ENCODE results near the gene LPAR5. TPM values are rescaled to one million over a fixed set of nuclear protein-coding genes. Genes with fewer than 3 reads are reported as not detected.

The LPAR5 gene
- total RNA-seq, 1 experiment from 2014 or later, result not detected

DNA sequence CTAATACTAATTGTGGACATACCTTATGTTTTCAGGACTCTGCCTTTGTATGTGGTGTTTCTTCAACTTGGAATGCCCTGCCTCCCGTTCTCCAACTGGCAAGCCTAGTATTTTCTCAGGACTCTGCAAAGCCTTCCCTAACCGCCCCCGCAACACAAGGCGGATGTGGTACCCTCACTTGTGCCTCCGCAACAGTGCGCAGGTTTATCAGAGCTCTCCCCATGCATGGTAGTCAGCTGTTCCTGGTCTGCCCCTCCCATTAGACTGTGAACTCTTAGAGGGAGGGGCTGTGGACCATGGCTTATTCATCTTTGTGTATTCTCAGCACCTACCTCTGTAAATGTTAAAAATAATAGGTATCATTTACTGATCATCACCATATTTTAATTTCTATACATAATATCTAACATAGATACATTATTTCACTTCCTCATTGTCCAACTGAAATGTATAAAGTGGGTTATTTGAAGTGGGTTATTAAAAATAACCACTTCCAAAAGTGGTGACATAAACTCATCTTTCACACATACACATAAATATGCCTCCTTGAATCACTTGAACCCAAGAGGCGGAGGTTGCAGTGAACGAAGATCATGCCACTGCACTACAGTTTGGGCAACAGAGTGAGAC, 9.0 kb downstream of the LPAR5 start:
- Histone ChIP-seq H3K4me3 (ENCODE audit: low read depth in 2 of 2, low read length in 2 of 2) (peak overlapping the region in 1 of 2 experiments; percentile 46; a peak in 3 of 4 replicates), H3K27ac (ENCODE audit: low read length) (no peak overlapping the region), H3K4me1 (ENCODE audit: control insufficient read depth, insufficient read depth, low read length) (no peaks in the 10 kb centered on the region), H3K36me3 (ENCODE audit: control insufficient read depth, insufficient read depth, low read length) (no peaks in the 10 kb centered on the region), H3K9me3 (ENCODE audit: control insufficient read depth, insufficient read depth, low read depth, low read length) (no peaks in the 10 kb centered on the region), H3K27me3 (ENCODE audit: control insufficient read depth, insufficient read depth, low read length) (no peaks in the 10 kb centered on the region)
- no TSS peak for BruUV-seq (replicated peaks)
- ChIA-PET POLR2A (no interaction called here), CTCF (interaction anchor here (0.5 kb wide), 1 partner anchor 9 kb away, joined by 6 read pairs; no protein-coding TSS in a partner anchor)
- in situ Hi-C loops (cut with HindIII; ENCODE audit: low pct_unique_long_range_greater_than_20kb, low sequenced_read_pairs), result no loop called here
- TF ChIP-seq, protein P1, sequence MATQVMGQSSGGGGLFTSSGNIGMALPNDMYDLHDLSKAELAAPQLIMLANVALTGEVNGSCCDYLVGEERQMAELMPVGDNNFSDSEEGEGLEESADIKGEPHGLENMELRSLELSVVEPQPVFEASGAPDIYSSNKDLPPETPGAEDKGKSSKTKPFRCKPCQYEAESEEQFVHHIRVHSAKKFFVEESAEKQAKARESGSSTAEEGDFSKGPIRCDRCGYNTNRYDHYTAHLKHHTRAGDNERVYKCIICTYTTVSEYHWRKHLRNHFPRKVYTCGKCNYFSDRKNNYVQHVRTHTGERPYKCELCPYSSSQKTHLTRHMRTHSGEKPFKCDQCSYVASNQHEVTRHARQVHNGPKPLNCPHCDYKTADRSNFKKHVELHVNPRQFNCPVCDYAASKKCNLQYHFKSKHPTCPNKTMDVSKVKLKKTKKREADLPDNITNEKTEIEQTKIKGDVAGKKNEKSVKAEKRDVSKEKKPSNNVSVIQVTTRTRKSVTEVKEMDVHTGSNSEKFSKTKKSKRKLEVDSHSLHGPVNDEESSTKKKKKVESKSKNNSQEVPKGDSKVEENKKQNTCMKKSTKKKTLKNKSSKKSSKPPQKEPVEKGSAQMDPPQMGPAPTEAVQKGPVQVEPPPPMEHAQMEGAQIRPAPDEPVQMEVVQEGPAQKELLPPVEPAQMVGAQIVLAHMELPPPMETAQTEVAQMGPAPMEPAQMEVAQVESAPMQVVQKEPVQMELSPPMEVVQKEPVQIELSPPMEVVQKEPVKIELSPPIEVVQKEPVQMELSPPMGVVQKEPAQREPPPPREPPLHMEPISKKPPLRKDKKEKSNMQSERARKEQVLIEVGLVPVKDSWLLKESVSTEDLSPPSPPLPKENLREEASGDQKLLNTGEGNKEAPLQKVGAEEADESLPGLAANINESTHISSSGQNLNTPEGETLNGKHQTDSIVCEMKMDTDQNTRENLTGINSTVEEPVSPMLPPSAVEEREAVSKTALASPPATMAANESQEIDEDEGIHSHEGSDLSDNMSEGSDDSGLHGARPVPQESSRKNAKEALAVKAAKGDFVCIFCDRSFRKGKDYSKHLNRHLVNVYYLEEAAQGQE (IDR thresholded peaks at IDR 0.05; ENCODE audit: insufficient read depth in 1 of 2, low read depth in 2 of 2, low read length in 1 of 2), result no peak
- no peak for TF ChIP-seq POLR2AphosphoS5 (IDR thresholded peaks at IDR 0.05; ENCODE audit: low read depth, low read length)
- TF ChIP-seq, protein P2, sequence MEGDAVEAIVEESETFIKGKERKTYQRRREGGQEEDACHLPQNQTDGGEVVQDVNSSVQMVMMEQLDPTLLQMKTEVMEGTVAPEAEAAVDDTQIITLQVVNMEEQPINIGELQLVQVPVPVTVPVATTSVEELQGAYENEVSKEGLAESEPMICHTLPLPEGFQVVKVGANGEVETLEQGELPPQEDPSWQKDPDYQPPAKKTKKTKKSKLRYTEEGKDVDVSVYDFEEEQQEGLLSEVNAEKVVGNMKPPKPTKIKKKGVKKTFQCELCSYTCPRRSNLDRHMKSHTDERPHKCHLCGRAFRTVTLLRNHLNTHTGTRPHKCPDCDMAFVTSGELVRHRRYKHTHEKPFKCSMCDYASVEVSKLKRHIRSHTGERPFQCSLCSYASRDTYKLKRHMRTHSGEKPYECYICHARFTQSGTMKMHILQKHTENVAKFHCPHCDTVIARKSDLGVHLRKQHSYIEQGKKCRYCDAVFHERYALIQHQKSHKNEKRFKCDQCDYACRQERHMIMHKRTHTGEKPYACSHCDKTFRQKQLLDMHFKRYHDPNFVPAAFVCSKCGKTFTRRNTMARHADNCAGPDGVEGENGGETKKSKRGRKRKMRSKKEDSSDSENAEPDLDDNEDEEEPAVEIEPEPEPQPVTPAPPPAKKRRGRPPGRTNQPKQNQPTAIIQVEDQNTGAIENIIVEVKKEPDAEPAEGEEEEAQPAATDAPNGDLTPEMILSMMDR (IDR thresholded peaks at IDR 0.05), result no peak
- no peak for TF ChIP-seq TCF7L2 (IDR thresholded peaks at IDR 0.05; ENCODE audit: low read depth, low read length)
- TF ChIP-seq SIN3A (IDR thresholded peaks at IDR 0.05; ENCODE audit: borderline replicate concordance, insufficient read depth, low read depth, low read length), result no peak
- intact Hi-C loops (cut with micrococcal nuclease; ENCODE audit: unreplicated experiment), result no loop called here
- no peak for DNase-seq (ENCODE audit: low read depth, low spot score)
- ATAC-seq, result no peak

DNA sequence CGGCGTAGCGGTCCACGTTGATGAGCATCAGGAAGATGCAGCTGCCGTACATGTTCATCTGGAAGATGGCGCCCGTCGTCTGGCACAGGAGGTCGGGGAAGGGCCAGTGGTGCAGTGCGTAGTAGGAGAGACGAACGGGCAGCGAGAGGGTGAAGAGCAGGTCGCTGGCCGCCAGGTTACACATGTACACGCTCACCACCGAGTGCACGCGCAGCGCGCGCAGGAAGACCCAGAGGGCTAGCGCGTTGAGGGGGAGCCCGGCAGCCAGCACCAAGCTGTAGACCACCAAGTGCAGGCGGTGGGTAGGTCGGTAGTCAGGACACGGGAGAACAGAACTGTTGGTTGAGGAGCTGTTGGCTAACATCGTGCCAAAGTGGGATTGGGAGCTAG, 14.9 kb downstream of the LPAR5 start:
- no peak overlapping the region for H3K27ac ChIP-seq (ENCODE audit: low read length)
- DNase-seq (ENCODE audit: low read depth, low spot score) (no peak), ATAC-seq (no peak)
- H3K4me1 ChIP-seq (ENCODE audit: control insufficient read depth, insufficient read depth, low read length), result no peaks in the 10 kb centered on the region
- H3K9me3 ChIP-seq (ENCODE audit: control insufficient read depth, insufficient read depth, low read depth, low read length), result no peaks in the 10 kb centered on the region
- no peak overlapping the region for H3K4me3 ChIP-seq (ENCODE audit: low read depth in 2 of 2, low read length in 2 of 2)
- no peaks in the 10 kb centered on the region for H3K36me3 ChIP-seq (ENCODE audit: control insufficient read depth, insufficient read depth, low read length)
- intact Hi-C loops (cut with micrococcal nuclease; ENCODE audit: unreplicated experiment) (no loop called here), in situ Hi-C loops (cut with HindIII; ENCODE audit: low pct_unique_long_range_greater_than_20kb, low sequenced_read_pairs) (no loop called here)
- TF ChIP-seq POLR2AphosphoS5 (IDR thresholded peaks at IDR 0.05; ENCODE audit: low read depth, low read length), result no peak
- TF ChIP-seq, protein P2 (IDR thresholded peaks at IDR 0.05), result no peak
- TF ChIP-seq TCF7L2 (IDR thresholded peaks at IDR 0.05; ENCODE audit: low read depth, low read length), result no peak
- TF ChIP-seq, protein P1 (IDR thresholded peaks at IDR 0.05; ENCODE audit: insufficient read depth in 1 of 2, low read depth in 2 of 2, low read length in 1 of 2), result no peak
- no peak for TF ChIP-seq SIN3A (IDR thresholded peaks at IDR 0.05; ENCODE audit: borderline replicate concordance, insufficient read depth, low read depth, low read length)
- H3K27me3 ChIP-seq (ENCODE audit: control insufficient read depth, insufficient read depth, low read length), result no peaks in the 10 kb centered on the region
- ChIA-PET POLR2A (no interaction called here), CTCF (interaction anchor here (0.6 kb wide), 1 partner anchor 68 kb away, joined by 3 read pairs; the partner anchor contains the start of gene ZNF384)
- no TSS peak for BruUV-seq (replicated peaks)
